COLO668 (cell line): ENCODE data around the gene MRPS21.
"Not testable (repeated sequence)": the region's sequence is repeated elsewhere in the genome, so short reads cannot be mapped to it uniquely, and the experiment has no call there.

ENCODE experiments used
- DNase-seq: peaks from one replicate; lab custom pipeline; 2025; ENCODE audit not compliant: unreplicated experiment; lab: John Stamatoyannopoulos, UW

Gene MRPS21

GRCh38 chr1:150281221-150281757 is 12.4 kb upstream of the MRPS21 start:
- DNase-seq, result peak; percentile 66

DNA sequence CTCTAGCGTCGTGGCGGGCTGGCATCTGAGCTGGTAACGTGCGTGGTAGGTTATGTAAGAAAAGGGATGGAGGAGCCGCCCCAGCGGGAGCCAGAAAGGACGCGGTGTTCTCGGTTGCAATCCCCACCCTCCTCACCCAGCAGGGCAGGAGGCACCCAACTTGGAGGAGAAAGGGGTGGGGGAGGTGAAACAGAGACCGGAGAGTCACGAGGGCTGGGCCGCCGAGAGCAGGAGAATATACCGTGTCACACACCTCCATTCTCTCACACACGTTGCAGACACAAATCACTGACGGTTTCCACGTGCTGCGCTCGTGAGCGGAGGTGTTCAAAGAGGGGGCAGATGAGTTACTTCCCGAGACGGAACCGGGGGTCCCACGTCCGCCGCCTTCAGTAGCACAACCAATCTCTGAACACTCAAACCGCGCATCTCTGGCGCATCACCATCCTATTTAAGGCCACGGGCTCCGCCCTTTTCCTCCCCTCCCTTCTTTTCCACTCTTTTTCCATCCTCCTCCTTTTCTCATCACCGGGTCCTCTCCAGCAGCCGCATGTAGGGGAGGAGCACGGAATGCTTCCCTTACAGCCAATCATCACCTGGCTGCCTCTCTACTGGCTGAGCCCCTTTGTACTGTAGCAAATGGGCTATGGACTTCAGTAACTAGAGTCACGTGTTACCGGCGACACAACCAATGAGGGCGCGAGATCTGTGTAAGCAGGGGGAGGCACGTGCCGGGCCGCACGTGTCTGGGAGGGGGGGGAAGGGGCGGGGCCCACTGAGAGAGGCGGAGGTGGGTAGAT is 11.7 kb upstream of the MRPS21 start, which contains the start of gene CIART:
Gene CIART (plus strand): TSS at position 797 of the 800 bp plus-strand sequence. CDS start 714 bp downstream, outside the sequence.
- DNase-seq, result peak; percentile 92

- DNase-seq, result no peak
Observed at GRCh38 chr1:150282558-150282958, 11.1 kb upstream of the MRPS21 start.

DNA sequence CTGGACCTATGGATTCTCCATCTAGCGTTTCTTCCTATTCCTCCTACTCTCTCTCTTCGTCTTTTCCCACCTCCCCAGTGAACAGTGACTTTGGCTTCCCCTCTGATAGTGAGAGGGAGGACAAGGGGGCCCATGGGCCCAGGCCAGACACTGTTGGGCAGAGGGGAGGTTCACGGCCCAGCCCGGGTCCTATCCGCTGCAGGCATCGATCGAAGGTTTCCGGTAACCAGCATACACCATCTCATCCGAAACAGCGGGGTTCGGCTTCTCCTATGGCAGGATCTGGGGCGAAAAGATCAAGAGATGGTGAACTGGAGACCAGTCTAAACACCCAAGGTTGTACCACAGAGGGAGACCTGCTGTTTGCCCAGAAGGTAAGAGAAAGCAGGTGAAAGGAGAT is 10.4 kb upstream of the MRPS21 start:
- no peak for DNase-seq

- no peak for DNase-seq
Observed at GRCh38 chr1:150288382-150288781, 5.3 kb upstream of the MRPS21 start.

- no peak for DNase-seq
Observed at GRCh38 chr1:150288822-150289221, 4.8 kb upstream of the MRPS21 start.

DNA sequence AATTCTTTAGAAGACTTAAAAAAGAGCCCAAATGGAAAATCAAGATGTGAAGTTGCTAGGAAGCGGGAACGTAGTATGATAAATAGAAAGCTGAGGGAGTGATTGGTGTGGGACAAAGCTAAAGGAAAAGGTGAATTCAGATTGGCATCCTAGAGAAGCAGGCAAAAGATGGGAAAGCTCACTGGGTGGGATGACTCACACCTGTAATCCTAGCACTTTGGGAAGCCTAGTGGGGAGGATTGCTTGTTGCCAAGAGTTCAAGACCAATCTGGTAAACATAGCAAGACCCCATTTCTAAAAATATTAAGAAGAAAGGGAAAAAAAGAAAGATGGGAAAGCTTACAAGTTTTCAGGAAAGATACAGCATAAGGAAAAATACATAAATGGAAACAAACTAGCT is 1.8 kb downstream of the MRPS21 start:
- no peak for DNase-seq

- DNase-seq, result no peak
Observed at GRCh38 chr1:150299716-150300115, 6.1 kb downstream of the MRPS21 start.

- DNase-seq, result no peak
Observed at GRCh38 chr1:150302338-150302737, 8.7 kb downstream of the MRPS21 start.

DNA sequence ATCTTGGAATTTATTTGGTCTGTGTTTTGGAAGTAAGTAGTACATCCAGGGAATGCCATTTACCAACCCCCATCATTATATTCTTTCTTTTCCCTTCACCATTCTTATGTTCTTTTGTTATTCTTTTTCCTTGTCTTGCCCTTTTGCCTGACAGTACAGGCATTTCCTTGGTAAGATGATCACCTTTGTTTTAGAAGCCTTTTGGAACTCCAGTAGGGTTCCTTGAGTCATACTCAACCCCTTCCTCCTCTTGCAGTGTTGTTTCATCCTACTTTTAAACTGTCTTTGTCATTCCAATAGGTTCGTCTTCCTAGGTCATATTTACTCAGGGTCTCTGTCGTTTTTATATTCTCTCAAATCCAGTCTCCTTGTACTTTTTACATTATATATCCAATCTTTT is 9.2 kb downstream of the MRPS21 start:
- no peak for DNase-seq

GRCh38 chr1:150308585-150308984 is 14.9 kb downstream of the MRPS21 start:
- DNase-seq, result not testable (repeated sequence)

DNA sequence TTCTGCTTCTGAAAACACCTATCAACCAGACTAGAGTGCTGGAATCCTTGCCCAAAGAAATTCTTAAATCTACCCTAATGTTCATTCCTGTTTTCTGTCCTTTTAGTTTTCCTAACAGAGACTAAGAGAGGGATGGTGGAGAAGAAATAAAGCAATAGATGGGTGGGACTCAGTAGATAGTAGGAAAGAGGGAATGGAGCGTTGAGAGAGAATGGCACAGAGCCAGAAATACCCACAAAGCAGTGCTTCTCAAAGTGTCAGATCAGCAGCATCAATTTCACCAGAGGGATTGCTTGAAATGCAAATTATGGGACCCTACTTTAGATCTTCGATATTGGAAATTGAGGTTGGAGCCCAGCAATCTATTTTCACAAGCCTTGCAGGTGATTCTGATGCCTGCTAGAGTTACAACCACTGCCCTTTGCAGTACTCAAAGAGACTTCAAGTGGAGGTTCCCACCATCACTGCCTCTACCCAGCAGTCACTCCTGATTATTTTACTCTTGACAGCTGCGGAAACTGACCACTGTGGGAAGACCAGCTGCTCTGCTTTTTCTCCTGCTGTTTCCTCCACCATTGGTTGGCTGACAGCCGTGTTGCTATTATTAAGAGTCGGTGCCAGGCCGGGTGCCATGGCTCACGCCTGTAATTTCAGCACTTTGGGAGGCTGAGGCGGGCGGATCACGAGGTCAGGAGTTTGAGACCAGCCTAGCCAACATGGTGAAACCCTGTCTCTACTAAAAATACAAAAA is 16.3 kb downstream of the MRPS21 start:
- peak; percentile 51 for DNase-seq

GRCh38 chr1:150311762-150312161 is 18.1 kb downstream of the MRPS21 start:
- no peak for DNase-seq

DNA sequence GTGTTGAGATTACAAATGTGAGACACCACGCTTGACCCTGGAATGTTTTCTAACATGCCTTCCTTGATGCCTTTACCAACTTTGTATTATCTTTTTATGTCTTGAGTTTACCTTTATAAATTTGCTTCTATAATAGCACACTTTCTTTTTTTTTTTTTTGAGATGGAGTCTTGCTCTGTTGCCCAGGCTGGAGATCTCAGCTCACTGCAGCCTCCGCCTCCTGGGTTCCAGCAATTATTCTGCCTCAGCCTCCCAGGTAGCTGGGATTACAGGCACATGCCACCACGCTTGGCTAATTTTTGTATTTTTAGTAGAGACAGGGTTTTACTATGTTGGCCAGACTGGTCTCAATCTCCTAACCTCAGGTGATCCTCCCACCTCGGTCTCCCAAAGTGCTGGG is 21.0 kb downstream of the MRPS21 start:
- DNase-seq, result not testable (repeated sequence)

- DNase-seq, result no peak
Observed at GRCh38 chr1:150320667-150320978, 27.0 kb downstream of the MRPS21 start.

DNA sequence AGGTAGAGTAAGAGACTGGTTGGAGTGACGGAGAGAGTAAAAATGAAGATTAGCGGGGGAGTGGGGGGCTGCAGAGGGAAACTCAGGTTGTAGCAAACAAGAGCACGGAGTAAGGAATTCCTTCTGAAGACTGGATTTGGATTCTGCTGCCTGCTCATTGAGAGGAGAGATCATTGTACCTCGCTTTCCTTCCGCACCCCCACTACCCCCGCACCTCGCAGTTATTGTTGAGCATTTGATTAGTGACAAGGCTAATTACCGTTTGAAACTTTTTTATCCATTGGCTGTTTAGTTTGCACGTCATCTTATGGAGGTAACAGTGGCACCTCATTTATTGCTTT is 28.1 kb downstream of the MRPS21 start:
- DNase-seq, result no peak

DNA sequence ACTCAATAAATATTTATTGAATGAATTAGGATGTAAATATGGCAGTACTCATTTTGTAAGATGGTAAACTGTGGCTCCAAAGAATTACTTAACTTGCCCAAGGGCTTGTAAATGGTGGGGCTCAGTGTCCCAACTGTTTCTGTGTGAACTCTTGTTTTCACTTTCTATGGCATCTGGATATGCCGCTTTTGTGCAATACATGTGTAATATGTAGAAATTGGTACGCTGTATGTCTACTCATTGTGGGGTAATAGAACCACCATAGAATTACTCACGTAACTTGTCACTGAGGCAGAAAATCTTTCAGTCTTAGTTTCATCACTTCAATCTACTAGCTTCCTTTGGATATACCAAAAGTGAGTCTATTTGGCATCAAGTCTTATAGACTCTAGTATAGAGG is 28.6 kb downstream of the MRPS21 start:
- no peak for DNase-seq

DNA sequence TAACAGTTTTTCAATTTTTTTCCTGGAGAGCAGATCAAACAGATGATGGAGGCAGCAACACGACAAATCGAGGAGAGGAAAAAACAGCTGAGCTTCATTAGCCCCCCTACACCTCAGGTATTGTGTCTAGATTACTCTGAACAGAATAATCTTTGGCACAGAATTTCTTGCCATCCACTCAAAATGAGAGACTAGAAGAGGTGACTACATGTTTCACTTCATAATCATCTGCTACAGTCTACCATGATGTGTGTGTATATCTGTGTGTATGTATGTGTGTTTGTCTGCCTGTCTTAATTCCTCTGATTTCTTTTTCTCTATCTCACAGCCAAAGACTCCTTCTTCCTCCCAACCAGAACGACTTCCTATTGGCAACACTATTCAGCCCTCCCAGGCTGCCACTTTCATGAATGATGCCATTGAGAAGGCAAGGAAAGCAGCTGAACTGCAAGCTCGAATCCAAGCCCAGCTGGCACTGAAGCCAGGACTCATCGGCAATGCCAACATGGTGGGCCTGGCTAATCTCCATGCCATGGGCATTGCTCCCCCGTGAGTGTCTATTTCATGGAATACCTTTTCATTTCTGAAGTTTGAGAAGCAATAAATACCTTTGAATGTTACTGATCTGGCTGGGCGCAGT is 39.1 kb downstream of the MRPS21 start:
- no peak for DNase-seq

- DNase-seq, result no peak
Observed at GRCh38 chr1:150346316-150346715, 52.7 kb downstream of the MRPS21 start.

DNA sequence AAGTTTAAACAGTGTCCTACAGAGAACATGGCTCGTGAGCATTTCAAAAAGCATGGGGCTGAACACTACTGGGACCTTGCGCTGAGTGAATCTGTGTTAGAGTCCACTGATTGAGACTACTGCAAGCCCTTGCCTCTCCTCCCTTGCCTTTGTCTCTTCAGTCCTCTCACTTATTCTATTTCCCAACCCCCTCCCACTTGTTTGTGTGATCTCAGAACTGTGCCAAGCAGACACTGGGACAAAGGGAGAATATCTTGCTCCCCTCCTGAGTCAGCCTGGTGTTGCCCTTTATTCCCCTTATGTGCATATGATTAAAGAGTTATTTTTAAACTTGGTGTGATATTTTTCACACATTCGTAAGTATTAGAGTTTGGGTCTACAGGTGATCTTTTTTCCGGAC is 59.2 kb downstream of the MRPS21 start:
- DNase-seq, result no peak
